ENCODE results near the gene GRIPAP1. TPM values are rescaled to one million over a fixed set of nuclear protein-coding genes. Genes with fewer than 3 reads are reported as not detected.

Gene GRIPAP1
- total and polyA plus RNA-seq, 2 of the 13 experiments (the other 11 are each of a cell fraction or from before 2014, with no cell fraction given): 16.1 to 22.6 TPM

DNA sequence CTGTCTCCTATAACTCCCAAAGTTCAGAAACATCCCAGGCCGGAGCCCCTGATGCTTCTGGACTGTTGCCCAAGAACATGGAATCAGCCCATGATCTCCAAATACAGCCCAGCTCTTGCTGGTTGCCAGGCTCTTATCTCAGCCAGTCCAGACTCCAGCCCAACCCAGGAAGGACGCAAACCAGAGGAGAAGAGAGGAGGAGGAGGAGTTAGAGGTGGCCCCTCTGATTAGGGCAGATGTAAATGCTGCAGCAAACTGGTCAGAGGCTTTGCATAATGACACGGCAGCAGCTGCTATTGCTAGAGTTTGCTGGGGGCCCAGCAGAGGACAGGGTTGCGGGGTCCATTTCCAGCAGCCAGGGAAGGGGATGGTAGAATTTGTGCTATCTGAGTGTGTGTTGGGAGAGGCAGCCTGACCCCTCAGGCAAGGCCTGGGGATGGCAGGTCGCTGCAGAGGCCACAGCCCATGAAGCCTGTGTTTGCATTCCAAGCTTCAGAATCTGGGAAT is 40.4 kb downstream of the GRIPAP1 start:
- peak overlapping the region; percentile 22; the same call in 1 of the 2 replicates for H3K9ac ChIP-seq (ENCODE audit: insufficient read depth, low read depth, low read length)
- peak overlapping the region; percentile 57 for H3K27ac ChIP-seq (ENCODE audit: extremely low read length, insufficient read depth, low read length)
- H3K4me1 ChIP-seq (ENCODE audit: insufficient read depth, low read length): peaks cover 34% of the 10 kb centered on the region
- peak; percentile 62 for ATAC-seq
- peak overlapping the region in 2 of 3 experiments; percentile 18 to 43; a peak in 3 of 6 replicates for H3K4me3 ChIP-seq (replicated peaks in 1 of 3; ENCODE audit: insufficient read depth in 1 of 3, low read depth in 2 of 3, low read length in 3 of 3)
- ChIA-PET POLR2A (interaction anchor here (0.9 to 1.7 kb wide), 3 partner anchors 41 to 229 kb away, joined by 3 to 8 read pairs (median 5); partner anchors contain the start of genes GRIPAP1 and TFE3), CTCF (ENCODE audit: low intra/inter-chr PET ratio, low total read pairs) (no interaction called here)
- in situ Hi-C loops (cut with HindIII; ENCODE audit: extremely low pct_ligation_motif_present, low pct_unique_long_range_greater_than_20kb): no loop called here
- 0% methylated on average over 2 of the region's 5 CpGs for WGBS (ENCODE audit: low lambda C conversion rate)
- H3K4me2 ChIP-seq (ENCODE audit: low read depth, low read length): peak overlapping the region; percentile 62
- no TSS peak for BruUV-seq (replicated peaks)
- FAIRE-seq: peak; percentile 65
- H3K36me3 ChIP-seq (replicated peaks in 1 of 2; ENCODE audit: control insufficient read depth in 1 of 2, insufficient read depth in 2 of 2, low read length in 2 of 2): no peaks in the 10 kb centered on the region
- H2AFZ ChIP-seq (ENCODE audit: low read length): peak overlapping the region; percentile 27
- H3K9me3 ChIP-seq (ENCODE audit: low read length): no peaks in the 10 kb centered on the region
- no peaks in the 10 kb centered on the region for H4K20me1 ChIP-seq (ENCODE audit: insufficient read depth, low read length)
- intact Hi-C loops (cut with micrococcal nuclease; ENCODE audit: unreplicated experiment): no loop called here
- H3K79me2 ChIP-seq (ENCODE audit: insufficient read depth, low read length): peaks cover 4% of the 10 kb centered on the region
- H3K27me3 ChIP-seq (ENCODE audit: control insufficient read depth in 1 of 2, insufficient read depth in 2 of 2, low read length in 2 of 2): no peaks in the 10 kb centered on the region
- peak; percentile 47 for DNase-seq (ENCODE audit: low spot score)
- TF ChIP-seq ZFX (CRISPR knock-in tag; IDR thresholded peaks at IDR 0.05; ENCODE audit: low read depth) (peak; percentile 52; the same call in 1 of the 2 replicates), POLR2G (IDR thresholded peaks at IDR 0.05; ENCODE audit: low read depth, low read length) (0 out of 2 replicates have a peak, but pooled peaks have one; percentile 31), LCORL (IDR thresholded peaks at IDR 0.05) (no peak), LCORL (CRISPR knock-in tag; IDR thresholded peaks at IDR 0.05) (0 out of 2 replicates have a peak, but pooled peaks have one; percentile 19), EP300 (IDR thresholded peaks at IDR 0.05; ENCODE audit: low read depth in 2 of 2, low read length in 2 of 2) (no peak), EP300 (CRISPR knock-in tag; IDR thresholded peaks at IDR 0.05; ENCODE audit: borderline replicate concordance) (no peak), TEAD3 (CRISPR knock-in tag; optimal IDR thresholded peaks at IDR 0.05; ENCODE audit: borderline replicate concordance) (peak; percentile 57), ZNF292 (CRISPR knock-in tag; IDR thresholded peaks at IDR 0.05; ENCODE audit: borderline replicate concordance, low read depth) (peak; percentile 33; the same call in 1 of the 2 replicates), ZNF792 (CRISPR knock-in tag; IDR thresholded peaks at IDR 0.05) (peak; percentile 64; the same call in 1 of the 2 replicates)
- TF ChIP-seq, protein P1, sequence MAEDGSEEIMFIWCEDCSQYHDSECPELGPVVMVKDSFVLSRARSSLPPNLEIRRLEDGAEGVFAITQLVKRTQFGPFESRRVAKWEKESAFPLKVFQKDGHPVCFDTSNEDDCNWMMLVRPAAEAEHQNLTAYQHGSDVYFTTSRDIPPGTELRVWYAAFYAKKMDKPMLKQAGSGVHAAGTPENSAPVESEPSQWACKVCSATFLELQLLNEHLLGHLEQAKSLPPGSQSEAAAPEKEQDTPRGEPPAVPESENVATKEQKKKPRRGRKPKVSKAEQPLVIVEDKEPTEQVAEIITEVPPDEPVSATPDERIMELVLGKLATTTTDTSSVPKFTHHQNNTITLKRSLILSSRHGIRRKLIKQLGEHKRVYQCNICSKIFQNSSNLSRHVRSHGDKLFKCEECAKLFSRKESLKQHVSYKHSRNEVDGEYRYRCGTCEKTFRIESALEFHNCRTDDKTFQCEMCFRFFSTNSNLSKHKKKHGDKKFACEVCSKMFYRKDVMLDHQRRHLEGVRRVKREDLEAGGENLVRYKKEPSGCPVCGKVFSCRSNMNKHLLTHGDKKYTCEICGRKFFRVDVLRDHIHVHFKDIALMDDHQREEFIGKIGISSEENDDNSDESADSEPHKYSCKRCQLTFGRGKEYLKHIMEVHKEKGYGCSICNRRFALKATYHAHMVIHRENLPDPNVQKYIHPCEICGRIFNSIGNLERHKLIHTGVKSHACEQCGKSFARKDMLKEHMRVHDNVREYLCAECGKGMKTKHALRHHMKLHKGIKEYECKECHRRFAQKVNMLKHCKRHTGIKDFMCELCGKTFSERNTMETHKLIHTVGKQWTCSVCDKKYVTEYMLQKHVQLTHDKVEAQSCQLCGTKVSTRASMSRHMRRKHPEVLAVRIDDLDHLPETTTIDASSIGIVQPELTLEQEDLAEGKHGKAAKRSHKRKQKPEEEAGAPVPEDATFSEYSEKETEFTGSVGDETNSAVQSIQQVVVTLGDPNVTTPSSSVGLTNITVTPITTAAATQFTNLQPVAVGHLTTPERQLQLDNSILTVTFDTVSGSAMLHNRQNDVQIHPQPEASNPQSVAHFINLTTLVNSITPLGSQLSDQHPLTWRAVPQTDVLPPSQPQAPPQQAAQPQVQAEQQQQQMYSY (CRISPR knock-in tag; IDR thresholded peaks at IDR 0.05): peak; percentile 84
- TF ChIP-seq, protein P2, sequence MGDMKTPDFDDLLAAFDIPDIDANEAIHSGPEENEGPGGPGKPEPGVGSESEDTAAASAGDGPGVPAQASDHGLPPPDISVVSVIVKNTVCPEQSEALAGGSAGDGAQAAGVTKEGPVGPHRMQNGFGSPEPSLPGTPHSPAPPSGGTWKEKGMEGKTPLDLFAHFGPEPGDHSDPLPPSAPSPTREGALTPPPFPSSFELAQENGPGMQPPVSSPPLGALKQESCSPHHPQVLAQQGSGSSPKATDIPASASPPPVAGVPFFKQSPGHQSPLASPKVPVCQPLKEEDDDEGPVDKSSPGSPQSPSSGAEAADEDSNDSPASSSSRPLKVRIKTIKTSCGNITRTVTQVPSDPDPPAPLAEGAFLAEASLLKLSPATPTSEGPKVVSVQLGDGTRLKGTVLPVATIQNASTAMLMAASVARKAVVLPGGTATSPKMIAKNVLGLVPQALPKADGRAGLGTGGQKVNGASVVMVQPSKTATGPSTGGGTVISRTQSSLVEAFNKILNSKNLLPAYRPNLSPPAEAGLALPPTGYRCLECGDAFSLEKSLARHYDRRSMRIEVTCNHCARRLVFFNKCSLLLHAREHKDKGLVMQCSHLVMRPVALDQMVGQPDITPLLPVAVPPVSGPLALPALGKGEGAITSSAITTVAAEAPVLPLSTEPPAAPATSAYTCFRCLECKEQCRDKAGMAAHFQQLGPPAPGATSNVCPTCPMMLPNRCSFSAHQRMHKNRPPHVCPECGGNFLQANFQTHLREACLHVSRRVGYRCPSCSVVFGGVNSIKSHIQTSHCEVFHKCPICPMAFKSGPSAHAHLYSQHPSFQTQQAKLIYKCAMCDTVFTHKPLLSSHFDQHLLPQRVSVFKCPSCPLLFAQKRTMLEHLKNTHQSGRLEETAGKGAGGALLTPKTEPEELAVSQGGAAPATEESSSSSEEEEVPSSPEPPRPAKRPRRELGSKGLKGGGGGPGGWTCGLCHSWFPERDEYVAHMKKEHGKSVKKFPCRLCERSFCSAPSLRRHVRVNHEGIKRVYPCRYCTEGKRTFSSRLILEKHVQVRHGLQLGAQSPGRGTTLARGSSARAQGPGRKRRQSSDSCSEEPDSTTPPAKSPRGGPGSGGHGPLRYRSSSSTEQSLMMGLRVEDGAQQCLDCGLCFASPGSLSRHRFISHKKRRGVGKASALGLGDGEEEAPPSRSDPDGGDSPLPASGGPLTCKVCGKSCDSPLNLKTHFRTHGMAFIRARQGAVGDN (CRISPR knock-in tag; IDR thresholded peaks at IDR 0.05): peak; percentile 48
- TF ChIP-seq, protein P3, sequence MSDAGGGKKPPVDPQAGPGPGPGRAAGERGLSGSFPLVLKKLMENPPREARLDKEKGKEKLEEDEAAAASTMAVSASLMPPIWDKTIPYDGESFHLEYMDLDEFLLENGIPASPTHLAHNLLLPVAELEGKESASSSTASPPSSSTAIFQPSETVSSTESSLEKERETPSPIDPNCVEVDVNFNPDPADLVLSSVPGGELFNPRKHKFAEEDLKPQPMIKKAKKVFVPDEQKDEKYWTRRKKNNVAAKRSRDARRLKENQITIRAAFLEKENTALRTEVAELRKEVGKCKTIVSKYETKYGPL (CRISPR knock-in tag; IDR thresholded peaks at IDR 0.05): no peak
- TF ChIP-seq, protein P4, sequence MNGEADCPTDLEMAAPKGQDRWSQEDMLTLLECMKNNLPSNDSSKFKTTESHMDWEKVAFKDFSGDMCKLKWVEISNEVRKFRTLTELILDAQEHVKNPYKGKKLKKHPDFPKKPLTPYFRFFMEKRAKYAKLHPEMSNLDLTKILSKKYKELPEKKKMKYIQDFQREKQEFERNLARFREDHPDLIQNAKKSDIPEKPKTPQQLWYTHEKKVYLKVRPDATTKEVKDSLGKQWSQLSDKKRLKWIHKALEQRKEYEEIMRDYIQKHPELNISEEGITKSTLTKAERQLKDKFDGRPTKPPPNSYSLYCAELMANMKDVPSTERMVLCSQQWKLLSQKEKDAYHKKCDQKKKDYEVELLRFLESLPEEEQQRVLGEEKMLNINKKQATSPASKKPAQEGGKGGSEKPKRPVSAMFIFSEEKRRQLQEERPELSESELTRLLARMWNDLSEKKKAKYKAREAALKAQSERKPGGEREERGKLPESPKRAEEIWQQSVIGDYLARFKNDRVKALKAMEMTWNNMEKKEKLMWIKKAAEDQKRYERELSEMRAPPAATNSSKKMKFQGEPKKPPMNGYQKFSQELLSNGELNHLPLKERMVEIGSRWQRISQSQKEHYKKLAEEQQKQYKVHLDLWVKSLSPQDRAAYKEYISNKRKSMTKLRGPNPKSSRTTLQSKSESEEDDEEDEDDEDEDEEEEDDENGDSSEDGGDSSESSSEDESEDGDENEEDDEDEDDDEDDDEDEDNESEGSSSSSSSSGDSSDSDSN (CRISPR knock-in tag; IDR thresholded peaks at IDR 0.05): peak; percentile 34; the same call in 1 of the 2 replicates
